ENCODE results near the gene VPS54.
"Not testable (repeated sequence)": the region's sequence is repeated elsewhere in the genome, so short reads cannot be mapped to it uniquely, and the experiment has no call there.

VPS54 gene

DNA sequence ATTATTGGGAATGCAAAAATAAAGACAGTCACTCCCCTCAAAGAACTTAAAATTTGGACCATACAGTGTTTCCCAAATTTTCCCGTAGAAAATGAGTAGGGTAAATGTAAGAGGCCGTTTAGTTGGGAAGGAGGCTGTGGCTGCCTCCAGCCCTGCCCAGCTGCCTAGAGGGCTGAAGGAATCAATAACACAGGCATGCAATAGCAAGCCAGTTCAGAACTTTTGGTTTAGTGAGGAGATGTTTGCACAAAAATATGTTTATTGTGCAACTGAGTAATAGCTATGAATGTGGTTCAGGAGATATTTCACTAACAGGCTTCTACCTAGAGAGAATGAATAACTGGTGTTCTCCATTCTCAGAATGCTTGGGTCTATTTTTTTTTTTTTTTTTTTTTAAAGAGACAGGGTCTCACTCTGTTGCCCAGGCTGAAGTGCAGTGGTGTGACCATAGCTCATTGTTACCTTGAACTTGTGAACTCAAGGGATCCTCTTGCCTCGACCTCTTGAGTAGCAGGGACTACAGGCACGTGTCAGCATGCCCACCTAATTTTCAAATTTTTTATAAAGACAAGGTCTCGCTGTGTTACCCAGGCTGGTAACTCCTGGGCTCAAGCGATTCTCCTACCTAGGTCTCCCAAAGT lies 153.9 kb downstream of the VPS54 start:
- H3K36me3 Mint-ChIP-seq (ENCODE audit: low read depth): peaks cover 62% of the 10 kb centered on the region
- no peaks in the 10 kb centered on the region for H3K9me3 Mint-ChIP-seq
- H3K4me1 Mint-ChIP-seq (ENCODE audit: low read depth): peaks cover 56% of the 10 kb centered on the region
- no peak overlapping the region for H3K27ac Mint-ChIP-seq
- no peak for DNase-seq
- H3K27me3 Mint-ChIP-seq: no peaks in the 10 kb centered on the region
- no peak overlapping the region for H3K4me3 Mint-ChIP-seq

DNA sequence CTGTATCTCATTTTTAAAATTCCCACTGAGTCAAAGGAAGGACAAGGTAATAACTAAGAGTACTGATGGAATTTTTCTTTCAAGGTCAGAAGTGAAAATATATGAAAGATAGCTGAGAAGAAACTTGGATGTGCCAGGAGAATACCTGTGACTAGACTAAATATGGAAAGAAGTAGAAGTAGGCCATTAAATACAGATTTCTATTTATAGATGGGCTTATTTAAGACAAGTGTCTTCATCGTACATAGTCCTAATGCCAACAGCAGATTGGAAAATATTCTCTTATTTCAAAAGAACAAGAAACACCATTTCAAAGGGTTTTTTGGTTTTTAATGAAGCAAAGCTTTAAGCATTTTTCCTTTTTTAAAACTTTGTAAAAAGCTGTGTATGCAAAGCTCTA lies 155.5 kb downstream of the VPS54 start:
- Mint-ChIP-seq H3K4me3 (no peak overlapping the region), H3K27ac (peak overlapping the region; percentile 29), H3K9me3 (no peaks in the 10 kb centered on the region), H3K36me3 (ENCODE audit: low read depth) (peaks cover 70% of the 10 kb centered on the region), H3K27me3 (no peaks in the 10 kb centered on the region), H3K4me1 (ENCODE audit: low read depth) (peaks cover 55% of the 10 kb centered on the region)
- no peak for DNase-seq

DNA sequence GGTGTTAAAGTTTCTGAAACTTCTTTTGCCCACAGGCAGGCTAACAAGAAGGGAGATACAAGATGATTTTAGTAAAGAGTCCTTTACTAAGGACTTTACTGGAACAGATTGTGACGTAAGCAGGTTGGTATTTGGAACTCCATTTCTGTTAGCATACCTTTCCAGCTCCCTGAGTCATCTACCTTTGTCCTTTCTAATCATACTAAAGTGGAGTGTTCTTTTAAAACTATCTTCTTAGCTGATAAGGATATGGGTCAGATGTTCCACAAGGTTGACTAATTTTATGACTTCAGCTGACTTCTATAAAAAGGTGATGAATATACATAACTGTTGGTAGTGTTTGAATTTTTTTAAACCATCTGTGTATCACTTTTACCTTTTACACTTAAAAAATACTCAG lies 156.4 kb downstream of the VPS54 start:
- Mint-ChIP-seq H3K27ac (peak overlapping the region; percentile 80), H3K27me3 (no peaks in the 10 kb centered on the region), H3K4me3 (no peak overlapping the region), H3K36me3 (ENCODE audit: low read depth) (peaks cover 72% of the 10 kb centered on the region), H3K9me3 (no peaks in the 10 kb centered on the region), H3K4me1 (ENCODE audit: low read depth) (peaks cover 56% of the 10 kb centered on the region)
- DNase-seq: no peak

DNA sequence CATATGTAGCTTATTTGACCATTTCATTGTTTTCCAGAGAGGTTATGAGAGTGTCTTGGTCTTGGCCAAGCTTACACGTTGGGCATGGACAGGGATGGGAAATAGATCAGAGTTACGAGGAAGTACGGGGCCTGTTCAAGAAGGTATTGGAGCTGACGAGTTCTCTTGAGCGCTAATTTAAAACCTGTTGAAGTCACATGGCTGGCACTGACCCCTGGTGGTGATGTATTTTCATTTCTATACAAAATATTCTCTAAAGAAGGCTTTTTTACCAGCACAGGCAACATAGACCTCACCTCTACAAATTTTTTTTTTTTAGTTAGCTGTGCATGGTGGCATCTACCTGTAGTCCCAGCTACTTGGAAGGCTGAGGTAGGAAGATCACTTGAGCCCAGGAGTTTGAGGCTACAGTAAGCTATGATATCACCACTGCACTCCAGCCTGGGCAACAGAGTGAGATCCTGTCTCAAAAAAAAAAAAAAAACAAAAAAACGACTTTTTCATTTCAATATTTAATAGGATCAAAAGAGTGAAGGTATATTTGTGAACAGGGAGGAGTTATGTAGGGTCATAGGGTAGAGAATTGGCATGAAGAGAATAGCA lies 157.9 kb downstream of the VPS54 start:
- Mint-ChIP-seq H3K4me1 (ENCODE audit: low read depth) (peaks cover 60% of the 10 kb centered on the region), H3K27ac (peak overlapping the region; percentile 6), H3K4me3 (no peak overlapping the region), H3K9me3 (no peaks in the 10 kb centered on the region), H3K36me3 (ENCODE audit: low read depth) (peaks cover 79% of the 10 kb centered on the region), H3K27me3 (no peaks in the 10 kb centered on the region)
- DNase-seq: peak; percentile 50

DNA sequence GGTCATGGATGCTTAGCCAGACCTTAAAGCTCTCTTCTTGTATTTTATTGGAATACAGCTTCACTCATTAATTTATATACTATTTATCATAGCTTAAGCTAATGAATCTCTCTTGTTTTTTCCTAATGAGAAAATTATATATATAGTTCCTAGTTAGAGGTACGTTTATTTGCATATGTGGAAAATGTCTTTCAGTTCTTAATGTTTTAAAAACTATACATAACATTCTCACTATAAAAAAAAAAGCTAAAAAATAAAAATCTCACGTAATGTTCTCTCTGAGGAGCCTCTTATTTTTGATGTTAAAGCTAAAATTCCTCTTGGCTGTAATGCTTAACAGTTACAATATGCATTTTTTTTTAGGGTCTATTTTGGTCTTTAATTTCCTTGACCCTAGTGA lies 160.9 kb downstream of the VPS54 start:
- H3K36me3 Mint-ChIP-seq (ENCODE audit: low read depth): peaks cover 62% of the 10 kb centered on the region

DNA sequence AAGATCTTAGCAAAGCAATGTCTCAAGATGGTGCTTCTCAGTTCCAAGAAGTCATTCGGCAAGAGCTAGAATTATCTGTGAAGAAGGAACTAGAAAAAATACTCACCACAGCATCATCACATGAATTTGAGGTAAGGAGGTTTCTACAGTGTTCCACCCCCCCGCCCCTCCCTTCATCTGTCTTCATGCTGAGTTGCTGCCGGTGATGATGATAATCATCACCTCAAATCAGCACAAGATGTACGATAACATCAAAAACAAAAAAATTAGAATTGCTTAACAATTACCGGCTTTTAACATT lies 163.0 kb downstream of the VPS54 start:
- H3K4me3 Mint-ChIP-seq: peak overlapping the region; percentile 47
- peaks cover 1% of the 10 kb centered on the region for H3K9me3 Mint-ChIP-seq
- H3K27me3 Mint-ChIP-seq: no peaks in the 10 kb centered on the region
- peaks cover 42% of the 10 kb centered on the region for H3K36me3 Mint-ChIP-seq (ENCODE audit: low read depth)
- no peak for DNase-seq
- peak overlapping the region; percentile 91 for H3K27ac Mint-ChIP-seq
- peaks cover 66% of the 10 kb centered on the region for H3K4me1 Mint-ChIP-seq (ENCODE audit: low read depth)

More for the DNA sequence above, 160.9 kb downstream of the VPS54 start:
- no peak overlapping the region for H3K4me3 Mint-ChIP-seq
- H3K27me3 Mint-ChIP-seq: no peaks in the 10 kb centered on the region
- H3K4me1 Mint-ChIP-seq (ENCODE audit: low read depth): peaks cover 66% of the 10 kb centered on the region
- no peak for DNase-seq
- no peaks in the 10 kb centered on the region for H3K9me3 Mint-ChIP-seq
- H3K27ac Mint-ChIP-seq: no peak overlapping the region

DNA sequence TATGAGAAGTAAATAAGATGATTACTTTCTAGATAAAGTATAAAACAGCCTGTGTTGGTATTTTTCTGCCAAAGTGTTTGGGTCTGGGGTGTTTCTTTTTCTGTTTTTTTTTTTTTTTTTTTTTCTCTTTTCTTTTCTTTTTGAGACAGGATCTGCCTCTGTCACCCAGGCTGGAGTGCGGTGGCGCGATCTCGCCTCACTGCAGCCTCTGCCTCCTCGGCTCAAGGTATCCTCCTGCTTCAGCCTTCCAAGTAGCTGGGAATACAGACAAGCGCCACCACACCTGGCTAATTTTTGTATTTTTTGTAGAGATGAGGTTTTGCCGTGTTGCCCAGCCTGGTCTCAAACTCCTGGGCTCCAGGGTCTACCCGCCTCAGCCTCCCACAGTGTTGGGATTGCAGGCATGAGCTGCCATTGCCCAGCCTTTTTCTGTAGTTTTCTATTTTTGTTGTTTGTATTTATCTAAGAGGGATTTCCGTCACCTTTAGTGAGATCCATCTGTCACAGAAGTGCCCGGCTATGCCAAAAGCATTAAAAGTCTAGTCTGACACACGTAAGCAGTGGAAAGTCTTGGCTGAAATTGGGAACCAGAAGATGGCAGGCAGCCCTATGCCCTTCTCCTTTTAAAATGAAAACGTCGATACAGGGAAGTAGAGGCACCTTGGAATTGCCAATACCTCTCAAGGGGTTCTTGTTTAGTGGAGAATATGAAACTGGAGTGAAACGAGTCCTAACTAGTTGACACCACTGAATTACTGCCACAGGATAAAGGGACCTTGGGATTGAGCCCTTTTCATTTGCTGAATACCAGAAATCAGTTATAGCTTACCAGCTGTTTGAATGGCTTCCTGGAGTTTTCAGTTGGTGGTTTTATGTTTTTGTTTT lies 163.6 kb downstream of the VPS54 start:
- H3K27ac Mint-ChIP-seq: peak overlapping the region; percentile 91
- peak overlapping the region; percentile 47 for H3K4me3 Mint-ChIP-seq
- DNase-seq: no peak
- peaks cover 66% of the 10 kb centered on the region for H3K4me1 Mint-ChIP-seq (ENCODE audit: low read depth)
- H3K9me3 Mint-ChIP-seq: peaks cover 2% of the 10 kb centered on the region
- H3K27me3 Mint-ChIP-seq: no peaks in the 10 kb centered on the region
- peaks cover 42% of the 10 kb centered on the region for H3K36me3 Mint-ChIP-seq (ENCODE audit: low read depth)

DNA sequence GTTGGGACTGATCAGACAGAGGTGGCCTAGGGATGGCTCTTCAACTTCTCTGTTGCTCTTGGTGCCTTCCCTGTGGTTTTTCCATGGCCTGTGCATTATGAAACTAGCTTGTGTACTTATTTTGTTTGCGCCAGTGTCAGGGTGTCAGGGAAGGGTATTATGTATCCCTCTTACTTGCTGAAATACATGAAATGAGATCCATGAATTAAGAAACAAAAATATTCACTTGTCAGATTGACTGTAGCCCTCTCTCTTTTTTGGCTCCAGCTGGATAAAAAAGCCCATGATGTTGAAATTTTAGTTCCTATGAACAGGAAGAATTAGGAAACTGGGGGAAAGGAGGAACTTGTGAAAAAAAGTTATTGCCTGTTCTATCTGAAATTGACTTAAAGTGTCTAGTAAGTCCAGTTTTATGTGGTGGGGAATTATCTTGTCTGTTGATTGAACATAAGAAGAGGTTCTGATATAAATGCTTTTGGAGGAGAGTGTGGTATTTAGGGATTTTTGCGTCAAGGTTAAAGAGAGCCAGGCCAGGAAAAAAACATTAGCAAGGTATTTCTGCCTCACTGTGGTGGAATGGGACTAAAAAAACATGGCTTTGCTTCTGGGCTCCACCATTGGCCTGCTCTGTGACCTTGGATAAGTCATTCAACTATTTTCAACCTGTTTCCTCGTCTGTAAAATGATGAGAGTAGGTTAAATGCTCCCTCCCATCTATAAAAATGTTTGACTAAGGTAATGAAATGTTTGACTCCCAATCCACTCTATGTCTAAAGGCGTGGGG lies 165.5 kb downstream of the VPS54 start:
- H3K36me3 Mint-ChIP-seq (ENCODE audit: low read depth): peaks cover 32% of the 10 kb centered on the region
- H3K4me1 Mint-ChIP-seq (ENCODE audit: low read depth): peaks cover 81% of the 10 kb centered on the region
- no peak overlapping the region for H3K4me3 Mint-ChIP-seq
- H3K27me3 Mint-ChIP-seq: no peaks in the 10 kb centered on the region
- H3K9me3 Mint-ChIP-seq: peaks cover 2% of the 10 kb centered on the region
- peak overlapping the region; percentile 87 for H3K27ac Mint-ChIP-seq
- no peak for DNase-seq

DNA sequence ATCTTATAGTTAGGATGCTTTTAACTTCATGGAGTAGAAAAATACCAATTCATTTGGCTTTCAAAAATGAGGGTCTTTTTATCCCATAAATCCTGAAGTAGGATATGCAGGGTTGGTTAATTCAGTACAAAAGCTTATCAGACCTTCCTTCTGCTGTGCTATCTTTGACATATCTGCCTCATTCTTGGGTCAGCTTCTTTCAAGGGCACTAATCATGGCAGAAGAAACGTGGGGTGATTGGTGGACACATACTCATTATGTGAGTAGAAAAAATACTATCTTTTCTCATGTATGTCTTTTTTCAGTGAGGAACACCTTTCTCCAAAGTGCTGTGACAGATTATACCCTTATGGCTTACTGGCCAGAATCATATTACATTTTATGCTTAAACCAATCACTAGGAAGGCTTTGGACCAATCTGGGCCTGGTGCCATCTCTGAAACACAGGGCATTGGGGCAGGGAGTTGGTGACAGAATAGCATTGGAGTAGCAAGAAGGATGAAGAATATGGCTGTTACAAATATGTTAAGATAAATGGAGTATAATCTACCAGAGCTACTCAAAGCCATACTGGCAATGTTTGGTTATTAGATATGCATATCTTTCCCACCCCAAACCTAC lies 167.4 kb downstream of the VPS54 start:
- no peaks in the 10 kb centered on the region for H3K27me3 Mint-ChIP-seq
- peaks cover 27% of the 10 kb centered on the region for H3K36me3 Mint-ChIP-seq (ENCODE audit: low read depth)
- peak overlapping the region; percentile 34 for H3K27ac Mint-ChIP-seq
- H3K4me3 Mint-ChIP-seq: no peak overlapping the region
- peaks cover 8% of the 10 kb centered on the region for H3K9me3 Mint-ChIP-seq
- no peak for DNase-seq
- peaks cover 86% of the 10 kb centered on the region for H3K4me1 Mint-ChIP-seq (ENCODE audit: low read depth)

DNA sequence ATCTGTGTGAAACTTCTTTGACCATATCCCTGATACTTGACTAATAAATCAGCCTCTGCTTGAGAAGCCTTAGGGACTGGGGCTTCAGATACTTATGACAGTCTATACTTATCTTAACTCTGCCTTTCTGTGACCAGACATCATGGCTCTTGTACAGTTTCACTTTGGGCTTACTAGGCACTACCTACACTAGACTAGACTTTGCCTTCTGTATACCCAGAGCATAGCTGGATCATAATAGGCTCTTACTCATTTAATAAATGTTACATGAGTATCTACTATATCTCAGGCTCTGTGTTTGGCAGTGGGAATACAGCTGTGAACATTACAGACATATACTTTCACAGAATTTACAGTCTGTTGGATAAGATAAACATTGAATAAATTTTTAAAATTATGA lies 168.6 kb downstream of the VPS54 start:
- peak overlapping the region; percentile 41 for H3K27ac Mint-ChIP-seq
- no peak overlapping the region for H3K4me3 Mint-ChIP-seq
- peaks cover 83% of the 10 kb centered on the region for H3K4me1 Mint-ChIP-seq (ENCODE audit: low read depth)
- DNase-seq: no peak
- no peaks in the 10 kb centered on the region for H3K27me3 Mint-ChIP-seq
- H3K9me3 Mint-ChIP-seq: peaks cover 11% of the 10 kb centered on the region
- H3K36me3 Mint-ChIP-seq (ENCODE audit: low read depth): peaks cover 25% of the 10 kb centered on the region

DNA sequence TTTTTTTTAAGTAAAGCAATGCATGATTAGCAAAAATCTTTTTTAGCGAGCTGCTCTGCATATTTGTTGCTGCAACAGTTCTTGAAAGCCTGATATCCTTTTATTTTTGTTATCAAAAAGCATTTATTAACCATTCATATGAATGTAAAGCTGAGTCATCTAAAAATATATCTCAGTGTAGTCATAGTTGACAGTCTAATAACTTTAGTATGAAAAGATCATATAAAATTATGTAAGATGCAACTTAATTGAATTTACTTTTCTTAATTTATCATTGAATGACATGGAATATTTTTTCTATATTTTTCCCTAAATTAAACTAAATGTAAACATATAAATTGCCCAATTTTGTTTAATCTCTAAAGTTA lies 169.0 kb downstream of the VPS54 start:
- no peak for DNase-seq
- Mint-ChIP-seq H3K4me1 (ENCODE audit: low read depth) (peaks cover 83% of the 10 kb centered on the region), H3K4me3 (no peak overlapping the region), H3K9me3 (peaks cover 11% of the 10 kb centered on the region), H3K27ac (no peak overlapping the region), H3K27me3 (no peaks in the 10 kb centered on the region), H3K36me3 (ENCODE audit: low read depth) (peaks cover 30% of the 10 kb centered on the region)

DNA sequence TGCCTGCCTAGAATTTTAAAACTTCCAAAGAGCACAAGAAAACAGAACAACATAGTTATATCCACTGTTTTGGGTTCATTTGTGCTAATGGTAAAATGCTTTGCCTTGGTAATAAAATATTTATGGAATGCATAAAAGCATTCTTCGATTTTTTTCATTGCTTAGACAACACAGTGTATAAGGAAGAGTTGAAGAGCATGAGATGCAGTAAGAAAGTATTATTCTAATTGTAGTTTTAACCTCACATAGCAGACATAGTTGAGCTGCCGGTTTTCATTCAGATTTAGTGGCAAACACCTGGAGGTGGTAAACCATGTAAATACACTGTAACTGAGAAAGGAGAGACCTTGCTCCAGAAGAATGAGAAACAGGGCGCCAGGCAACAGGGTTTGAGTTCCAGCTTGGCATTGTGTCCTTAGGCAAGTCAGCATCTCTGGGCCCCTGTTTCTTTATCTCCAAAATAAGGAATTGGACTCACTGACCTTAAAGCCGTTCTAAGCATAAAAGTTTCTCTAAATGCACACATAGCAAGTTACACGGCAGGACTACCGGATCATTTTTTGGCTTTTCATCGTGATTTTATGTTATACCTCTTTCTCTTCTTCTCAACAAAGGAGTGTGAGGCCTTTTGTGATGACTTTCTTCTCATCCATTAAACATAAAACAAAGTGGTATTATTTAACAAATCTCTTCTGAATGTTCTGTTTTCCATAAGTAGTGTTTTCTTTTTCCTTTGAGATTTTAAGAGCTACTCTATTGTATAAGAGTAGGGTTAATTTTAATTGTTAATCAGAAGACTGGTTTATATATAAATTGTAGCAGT lies 169.6 kb downstream of the VPS54 start:
- H3K27ac Mint-ChIP-seq: peak overlapping the region; percentile 26
- H3K9me3 Mint-ChIP-seq: peaks cover 11% of the 10 kb centered on the region
- DNase-seq: no peak
- peaks cover 34% of the 10 kb centered on the region for H3K36me3 Mint-ChIP-seq (ENCODE audit: low read depth)
- peaks cover 84% of the 10 kb centered on the region for H3K4me1 Mint-ChIP-seq (ENCODE audit: low read depth)
- no peaks in the 10 kb centered on the region for H3K27me3 Mint-ChIP-seq
- no peak overlapping the region for H3K4me3 Mint-ChIP-seq

DNA sequence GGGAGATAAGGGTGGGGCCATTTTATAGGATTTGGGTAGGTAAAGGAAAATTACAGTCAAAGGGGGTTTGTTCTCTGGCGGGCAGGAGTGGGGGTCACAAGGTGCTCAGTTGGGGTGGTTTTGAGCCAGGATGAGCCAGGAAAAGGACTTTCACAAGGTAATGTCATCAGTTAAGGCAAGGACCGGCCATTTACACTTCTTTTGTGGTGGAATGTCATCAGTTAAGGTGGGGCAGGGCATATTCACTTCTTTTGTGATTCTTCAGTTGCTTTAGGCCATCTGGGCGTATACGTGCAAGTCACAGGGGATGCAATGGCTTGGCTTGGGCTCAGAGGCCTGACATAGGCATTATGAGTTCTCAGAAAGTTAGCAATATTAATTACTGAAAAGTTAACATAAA lies 171.7 kb downstream of the VPS54 start:
- not testable (repeated sequence) for H3K27ac Mint-ChIP-seq, H3K27me3 Mint-ChIP-seq, DNase-seq, H3K4me3 Mint-ChIP-seq
- peaks cover 39% of the 10 kb centered on the region for H3K36me3 Mint-ChIP-seq (ENCODE audit: low read depth)
- peaks cover 11% of the 10 kb centered on the region for H3K9me3 Mint-ChIP-seq
- peaks cover 82% of the 10 kb centered on the region for H3K4me1 Mint-ChIP-seq (ENCODE audit: low read depth)
